Measurements from ENCODE around the gene IMMP2L.
A peak's percentile ranks its signal among the peaks of the same experiment; 100 is the strongest.
"Not testable (repeated sequence)": the region's sequence is repeated elsewhere in the genome, so short reads cannot be mapped to it uniquely, and the experiment has no call there.

The IMMP2L gene

GRCh38 chr7:111092406-111093236 lies 469.7 kb downstream of the IMMP2L start:
- no peak for DNase-seq

- DNase-seq, result no peak
Measured at GRCh38 chr7:111091593-111092358, 470.5 kb downstream of the IMMP2L start.

- DNase-seq, result no peak
Measured at GRCh38 chr7:111090846-111091245, 471.4 kb downstream of the IMMP2L start, which contains the start of gene LRRN3. Gene LRRN3 (plus strand): TSS chr7:111091127. CDS start chr7:111122773, 31,646 bp downstream.

- peak; percentile 20 for DNase-seq
Measured at GRCh38 chr7:111089822-111090426, 472.4 kb downstream of the IMMP2L start.

GRCh38 chr7:111088328-111088727 lies 474.0 kb downstream of the IMMP2L start:
- no peak for DNase-seq

GRCh38 chr7:111086532-111086931 lies 475.8 kb downstream of the IMMP2L start:
- DNase-seq, result no peak

- DNase-seq, result no peak
Measured at GRCh38 chr7:111085356-111085755, 476.9 kb downstream of the IMMP2L start.

- peak; percentile 75 for DNase-seq
Measured at GRCh38 chr7:111083413-111083812, 478.9 kb downstream of the IMMP2L start.

GRCh38 chr7:111082351-111082750 lies 479.9 kb downstream of the IMMP2L start:
- DNase-seq, result no peak

GRCh38 chr7:111081546-111082267 lies 480.6 kb downstream of the IMMP2L start:
- DNase-seq, result no peak

- DNase-seq, result no peak
Measured at GRCh38 chr7:111080495-111081105, 481.7 kb downstream of the IMMP2L start.

- DNase-seq, result no peak
Measured at GRCh38 chr7:111077001-111077400, 485.3 kb downstream of the IMMP2L start.

- no peak for DNase-seq
Measured at GRCh38 chr7:111076205-111076604, 486.1 kb downstream of the IMMP2L start.

- no peak for DNase-seq
Measured at GRCh38 chr7:111075498-111075897, 486.8 kb downstream of the IMMP2L start.

GRCh38 chr7:111074748-111075146 lies 487.5 kb downstream of the IMMP2L start:
- DNase-seq, result no peak

GRCh38 chr7:111074071-111074747 lies 488.1 kb downstream of the IMMP2L start:
- no peak for DNase-seq

- DNase-seq, result not testable (repeated sequence)
Measured at GRCh38 chr7:111072658-111073057, 489.6 kb downstream of the IMMP2L start.

- no peak for DNase-seq
Measured at GRCh38 chr7:111071556-111071955, 490.7 kb downstream of the IMMP2L start.

- DNase-seq, result no peak
Measured at GRCh38 chr7:111068618-111069017, 493.7 kb downstream of the IMMP2L start.

GRCh38 chr7:111067682-111068081 lies 494.6 kb downstream of the IMMP2L start:
- no peak for DNase-seq

GRCh38 chr7:111067251-111067650 lies 495.0 kb downstream of the IMMP2L start:
- no peak for DNase-seq

GRCh38 chr7:111063166-111063565 lies 499.1 kb downstream of the IMMP2L start:
- no peak for DNase-seq

Measured in central memory CD4-positive, alpha-beta T cell (primary cell).